ENCODE measurements around the gene BDKRB1. TPM values are rescaled to one million over a fixed set of nuclear protein-coding genes. Genes with fewer than 3 reads are reported as not detected.

BDKRB1 gene
- not detected for total RNA-seq

DNA sequence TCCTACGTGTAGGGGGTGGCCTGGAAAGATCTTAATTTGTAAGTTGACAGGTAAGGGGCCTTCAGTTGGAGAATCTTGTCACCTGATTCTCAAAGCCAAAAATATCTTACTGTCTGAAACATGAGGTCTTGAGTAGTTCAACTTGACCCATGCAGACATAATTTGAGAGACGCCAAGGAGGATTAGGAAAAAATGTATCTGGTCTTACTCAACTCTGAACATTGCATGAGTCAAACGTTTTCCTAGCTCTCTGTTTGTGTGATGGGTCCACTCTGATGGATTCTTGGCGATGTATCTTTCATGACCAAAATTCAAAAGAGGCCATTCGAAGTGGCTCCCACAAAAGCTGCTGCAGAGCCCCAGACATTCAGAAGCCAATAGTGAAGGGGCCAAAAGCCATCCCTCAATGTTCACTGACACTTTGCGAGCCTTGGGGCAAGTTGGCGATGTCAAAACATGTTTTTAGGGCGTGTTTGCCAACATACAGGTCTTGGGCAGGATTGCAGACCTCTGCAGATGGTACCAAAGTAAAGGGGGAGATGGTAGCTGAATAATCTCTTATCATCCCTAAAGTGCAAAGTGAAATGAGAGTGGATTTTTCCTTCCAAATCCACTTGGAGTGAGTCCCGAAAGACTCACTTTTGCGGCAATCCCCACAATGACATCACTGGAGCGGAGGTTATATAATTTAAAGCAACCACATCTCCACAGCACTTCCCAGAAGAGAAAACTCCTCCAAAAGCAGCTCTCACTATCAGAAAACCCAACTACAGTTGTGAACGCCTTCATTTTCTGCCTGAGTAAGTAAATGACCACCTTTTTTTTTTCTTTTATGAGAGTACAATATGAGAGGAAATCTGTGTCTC lies at the start of gene BDKRB1:
BDKRB1 (plus strand) TSS at position 710 of the 866 bp plus-strand sequence. CDS start 7,473 bp downstream, outside the sequence.
- no peak for ATAC-seq (replicated peaks)
- H3K36me3 Mint-ChIP-seq (ENCODE audit: low read depth): no peaks in the 10 kb centered on the region
- no peak within 1 kb of the TSS for H3K4me3 Mint-ChIP-seq
- peaks cover 41% of the 10 kb centered on the region for H3K27me3 Mint-ChIP-seq
- no peaks in the 10 kb centered on the region for H3K9me3 Mint-ChIP-seq
- no peak within 1 kb of the TSS for H3K27ac Mint-ChIP-seq
- no peaks in the 10 kb centered on the region for H3K4me1 Mint-ChIP-seq

DNA sequence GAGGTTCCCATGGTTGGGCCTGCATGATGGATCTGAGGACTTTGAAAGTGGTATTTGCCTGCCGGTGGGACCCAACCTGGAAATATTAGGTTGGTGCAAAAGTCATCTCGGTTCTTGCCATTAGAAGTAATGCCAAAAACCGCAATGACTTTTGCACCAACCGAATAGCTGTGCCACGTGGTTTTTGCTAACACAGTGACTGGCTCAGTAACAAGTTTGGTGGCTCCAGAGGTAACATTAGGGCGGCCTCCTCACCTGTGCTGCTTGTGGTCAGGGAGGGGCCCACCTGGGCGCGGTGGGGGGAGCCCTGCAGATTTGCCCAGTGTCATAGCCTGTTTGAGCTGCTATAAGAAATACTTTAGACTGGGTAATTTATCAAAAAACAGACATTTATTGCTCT lies 49.5 kb upstream of the BDKRB1 start:
- no peak overlapping the region for H3K27ac Mint-ChIP-seq
- H3K4me1 Mint-ChIP-seq: no peaks in the 10 kb centered on the region
- no peaks in the 10 kb centered on the region for H3K36me3 Mint-ChIP-seq (ENCODE audit: low read depth)
- H3K4me3 Mint-ChIP-seq: no peak overlapping the region
- ATAC-seq (replicated peaks): no peak
- H3K27me3 Mint-ChIP-seq: peaks cover 32% of the 10 kb centered on the region
- H3K9me3 Mint-ChIP-seq: no peaks in the 10 kb centered on the region

DNA sequence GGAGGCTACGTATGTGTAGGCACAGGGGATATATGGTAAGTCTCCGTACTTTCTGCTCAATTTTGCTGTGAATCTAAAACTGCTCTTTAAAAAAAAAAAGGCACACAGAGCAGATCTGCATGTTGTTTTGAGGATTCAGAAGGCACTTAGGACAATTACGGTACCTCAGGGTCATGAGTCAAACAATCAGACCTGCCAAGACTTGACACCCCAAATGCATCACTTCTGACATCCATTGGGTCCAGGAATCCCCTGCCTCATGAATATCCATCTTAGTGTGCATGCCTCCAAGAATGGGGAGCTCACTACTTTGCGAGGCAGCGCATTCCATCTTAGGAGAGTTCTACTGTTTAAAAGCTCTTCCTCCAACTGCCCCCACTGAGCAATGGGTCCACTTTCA lies 48.3 kb upstream of the BDKRB1 start:
- H3K4me3 Mint-ChIP-seq: no peak overlapping the region
- no peak for ATAC-seq (replicated peaks)
- H3K4me1 Mint-ChIP-seq: no peaks in the 10 kb centered on the region
- H3K36me3 Mint-ChIP-seq (ENCODE audit: low read depth): no peaks in the 10 kb centered on the region
- no peak overlapping the region for H3K27ac Mint-ChIP-seq
- peaks cover 4% of the 10 kb centered on the region for H3K9me3 Mint-ChIP-seq
- H3K27me3 Mint-ChIP-seq: peaks cover 24% of the 10 kb centered on the region

DNA sequence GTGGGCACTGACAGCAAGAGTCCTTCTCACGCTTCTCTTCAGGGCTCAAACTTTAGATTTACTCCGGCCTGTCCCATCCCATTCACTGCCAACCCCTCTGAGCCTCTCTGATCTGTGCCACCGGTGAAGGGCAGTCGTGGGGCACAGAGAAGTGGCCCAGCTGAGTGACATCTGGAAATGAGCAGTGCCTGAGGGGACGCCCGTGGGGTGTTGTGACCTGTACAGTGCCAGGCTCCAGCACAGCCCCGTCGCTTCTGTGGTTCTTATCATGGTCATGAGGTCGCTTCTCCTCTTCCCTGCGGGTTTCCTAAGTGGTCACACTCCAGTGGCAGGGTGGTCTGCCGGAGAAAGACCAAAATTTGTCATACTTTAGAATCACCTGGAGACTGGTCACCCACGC lies 47.3 kb upstream of the BDKRB1 start:
- peaks cover 15% of the 10 kb centered on the region for H3K27me3 Mint-ChIP-seq
- H3K36me3 Mint-ChIP-seq (ENCODE audit: low read depth): no peaks in the 10 kb centered on the region
- no peak overlapping the region for H3K4me3 Mint-ChIP-seq
- H3K27ac Mint-ChIP-seq: no peak overlapping the region
- peaks cover 4% of the 10 kb centered on the region for H3K9me3 Mint-ChIP-seq
- no peak for ATAC-seq (replicated peaks)
- H3K4me1 Mint-ChIP-seq: no peaks in the 10 kb centered on the region

DNA sequence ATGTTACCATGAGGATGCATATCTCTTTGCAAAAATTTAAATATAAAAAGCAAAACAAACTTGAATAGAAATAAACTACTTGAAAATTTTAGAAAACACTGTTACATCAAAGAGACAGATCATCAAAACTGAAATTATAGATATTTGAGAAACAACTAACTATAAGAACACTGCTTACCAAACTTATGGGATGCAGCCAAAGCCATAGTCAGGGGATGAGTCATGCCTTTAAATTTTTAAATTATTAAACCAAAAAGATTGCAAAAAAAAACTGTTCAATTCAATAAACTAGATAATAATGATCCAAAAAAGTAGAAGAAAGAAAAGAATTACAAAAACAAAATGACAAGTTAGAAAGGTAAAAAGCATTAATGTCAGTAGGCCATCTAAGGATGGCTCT lies 43.9 kb upstream of the BDKRB1 start:
- peaks cover 4% of the 10 kb centered on the region for H3K9me3 Mint-ChIP-seq
- no peak for ATAC-seq (replicated peaks)
- H3K36me3 Mint-ChIP-seq (ENCODE audit: low read depth): no peaks in the 10 kb centered on the region
- no peaks in the 10 kb centered on the region for H3K4me1 Mint-ChIP-seq
- no peak overlapping the region for H3K27ac Mint-ChIP-seq
- peaks cover 4% of the 10 kb centered on the region for H3K27me3 Mint-ChIP-seq
- H3K4me3 Mint-ChIP-seq: no peak overlapping the region

DNA sequence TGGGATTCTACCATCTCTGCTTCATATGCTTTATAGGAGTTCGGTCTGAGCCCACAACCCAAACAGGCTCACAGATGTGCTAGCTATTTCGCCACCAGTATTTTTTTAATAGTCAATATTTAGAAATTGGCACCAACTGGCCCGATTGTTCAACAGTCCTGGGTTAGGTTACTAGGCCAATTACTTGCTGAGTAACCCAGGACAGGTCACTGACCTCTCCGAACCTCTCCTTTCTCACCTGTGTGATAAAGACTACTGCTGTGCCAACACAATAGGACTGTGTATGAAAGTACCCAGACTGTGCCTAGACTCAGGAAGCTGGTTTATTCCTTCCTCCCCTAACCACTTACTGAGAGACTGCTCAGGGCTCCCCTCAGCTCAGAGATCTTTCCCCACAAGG lies 43.1 kb upstream of the BDKRB1 start:
- peaks cover 4% of the 10 kb centered on the region for H3K27me3 Mint-ChIP-seq
- ATAC-seq (replicated peaks): no peak
- no peak overlapping the region for H3K4me3 Mint-ChIP-seq
- no peaks in the 10 kb centered on the region for H3K36me3 Mint-ChIP-seq (ENCODE audit: low read depth)
- no peak overlapping the region for H3K27ac Mint-ChIP-seq
- H3K9me3 Mint-ChIP-seq: peaks cover 4% of the 10 kb centered on the region
- no peaks in the 10 kb centered on the region for H3K4me1 Mint-ChIP-seq

DNA sequence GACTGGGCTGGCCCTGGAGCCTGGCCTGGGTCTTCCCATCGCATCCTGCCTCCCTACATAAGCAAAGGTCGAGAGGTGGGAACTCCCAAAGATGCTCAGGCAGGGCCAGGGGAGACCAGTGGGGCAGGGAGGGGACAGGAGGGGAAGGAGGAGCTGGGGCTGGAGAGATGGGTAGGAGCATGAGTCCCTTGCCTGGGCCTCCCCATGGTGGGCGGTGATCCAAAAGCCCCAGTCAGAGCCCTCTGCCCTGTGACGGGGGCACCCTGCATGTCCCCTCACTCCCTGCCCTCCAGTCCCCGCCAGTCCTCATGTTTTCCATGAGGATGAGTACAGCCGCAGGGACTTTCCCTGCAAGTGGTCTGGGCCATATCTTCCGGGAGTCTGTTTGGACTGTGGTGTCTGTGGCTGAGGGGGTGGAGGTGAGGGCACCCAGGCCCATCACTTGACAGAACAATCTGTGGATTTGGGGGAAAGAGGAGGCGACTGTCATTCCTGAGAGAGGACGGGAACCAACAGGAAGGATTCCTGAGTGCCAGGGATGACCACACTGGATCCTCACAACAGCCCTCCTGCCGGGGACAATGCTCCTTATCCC lies 42.0 kb upstream of the BDKRB1 start:
- Mint-ChIP-seq H3K4me1 (no peaks in the 10 kb centered on the region), H3K36me3 (ENCODE audit: low read depth) (no peaks in the 10 kb centered on the region), H3K4me3 (no peak overlapping the region), H3K9me3 (peaks cover 4% of the 10 kb centered on the region), H3K27ac (no peak overlapping the region), H3K27me3 (peaks cover 4% of the 10 kb centered on the region)
- ATAC-seq (replicated peaks): no peak

DNA sequence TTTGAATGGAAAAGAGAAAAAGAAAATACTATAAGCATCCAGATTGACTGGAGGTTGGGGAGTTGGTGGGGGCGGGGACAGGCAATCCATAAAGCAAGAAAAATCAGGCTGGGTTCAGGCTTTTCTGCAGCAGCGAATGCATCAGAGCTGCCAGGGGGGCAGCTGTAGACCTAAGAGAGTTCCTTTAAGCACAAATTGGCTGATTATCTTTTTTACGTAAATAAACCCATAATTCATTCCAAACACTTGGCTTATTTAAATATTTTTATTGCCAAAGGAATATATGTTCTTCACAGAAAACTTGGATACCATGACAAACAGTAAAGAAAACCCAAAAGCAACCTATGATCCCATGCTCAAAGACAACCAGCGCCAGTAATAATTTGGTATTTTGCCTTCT lies 41.2 kb upstream of the BDKRB1 start:
- H3K9me3 Mint-ChIP-seq: peaks cover 4% of the 10 kb centered on the region
- ATAC-seq (replicated peaks): no peak
- no peak overlapping the region for H3K27ac Mint-ChIP-seq
- no peaks in the 10 kb centered on the region for H3K36me3 Mint-ChIP-seq (ENCODE audit: low read depth)
- H3K4me1 Mint-ChIP-seq: no peaks in the 10 kb centered on the region
- peaks cover 4% of the 10 kb centered on the region for H3K27me3 Mint-ChIP-seq
- no peak overlapping the region for H3K4me3 Mint-ChIP-seq

DNA sequence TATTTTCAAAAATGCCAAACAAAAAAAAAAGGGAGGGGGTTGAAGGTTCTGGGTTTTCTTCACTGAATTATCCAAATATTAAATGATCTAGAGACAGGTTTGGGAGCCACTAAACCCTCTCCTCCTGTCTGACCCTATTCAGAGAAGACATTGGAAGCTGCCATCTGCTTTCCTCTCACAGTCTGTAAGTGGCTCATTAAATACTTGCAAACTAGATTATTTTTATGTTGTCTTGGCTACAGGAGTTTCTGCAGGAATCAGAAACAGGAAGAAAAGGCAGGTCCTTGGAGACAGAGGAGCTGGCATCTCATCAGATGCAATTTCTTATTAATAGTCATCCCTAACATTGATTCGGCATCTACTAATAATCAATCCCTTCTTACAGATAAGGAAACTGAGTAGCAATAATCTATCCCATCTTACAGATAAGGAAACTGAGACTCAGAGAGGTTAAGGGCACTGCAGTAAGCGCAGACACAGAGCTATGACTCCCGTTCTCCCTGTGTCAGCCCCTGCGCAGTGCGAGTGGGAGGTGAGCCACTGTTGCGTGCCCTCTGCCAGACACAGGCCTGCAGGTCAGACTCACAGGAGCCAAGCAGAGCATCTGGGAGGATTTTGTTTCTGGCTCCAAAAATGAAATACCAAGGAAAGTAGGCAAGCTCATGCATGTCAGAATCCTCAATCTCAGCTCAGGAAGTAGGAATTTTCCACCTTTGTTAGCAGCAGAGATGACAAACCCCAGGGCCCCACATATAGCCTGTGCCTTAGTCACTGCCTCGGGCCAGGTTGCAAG lies 40.4 kb upstream of the BDKRB1 start:
- Mint-ChIP-seq H3K27me3 (peaks cover 6% of the 10 kb centered on the region), H3K27ac (no peak overlapping the region), H3K9me3 (peaks cover 4% of the 10 kb centered on the region), H3K4me1 (no peaks in the 10 kb centered on the region), H3K4me3 (no peak overlapping the region), H3K36me3 (ENCODE audit: low read depth) (no peaks in the 10 kb centered on the region)
- ATAC-seq (replicated peaks): no peak

DNA sequence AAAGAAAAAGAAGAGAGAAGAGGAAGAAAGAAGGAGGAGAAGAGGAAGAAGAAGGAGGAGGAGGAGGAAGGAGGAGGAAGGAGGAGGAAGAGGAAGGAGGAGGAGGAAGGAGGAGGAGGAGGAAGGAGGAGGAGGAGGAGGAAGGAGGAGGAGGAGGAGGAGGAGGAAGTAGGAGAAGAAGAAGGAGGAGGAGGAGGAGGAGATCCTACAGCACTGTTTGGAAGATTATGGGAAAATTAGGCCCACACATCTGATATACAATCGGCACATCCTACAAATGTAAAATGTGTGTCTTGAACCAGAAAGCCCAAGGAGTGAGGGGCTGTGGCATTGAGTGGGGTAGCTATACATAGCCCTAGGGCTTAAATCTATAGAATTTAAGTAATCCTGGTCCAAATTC lies 39.4 kb upstream of the BDKRB1 start:
- peaks cover 14% of the 10 kb centered on the region for H3K27me3 Mint-ChIP-seq
- H3K4me3 Mint-ChIP-seq: no peak overlapping the region
- no peaks in the 10 kb centered on the region for H3K4me1 Mint-ChIP-seq
- ATAC-seq (replicated peaks): no peak
- peaks cover 4% of the 10 kb centered on the region for H3K9me3 Mint-ChIP-seq
- H3K36me3 Mint-ChIP-seq (ENCODE audit: low read depth): no peaks in the 10 kb centered on the region
- H3K27ac Mint-ChIP-seq: no peak overlapping the region

DNA sequence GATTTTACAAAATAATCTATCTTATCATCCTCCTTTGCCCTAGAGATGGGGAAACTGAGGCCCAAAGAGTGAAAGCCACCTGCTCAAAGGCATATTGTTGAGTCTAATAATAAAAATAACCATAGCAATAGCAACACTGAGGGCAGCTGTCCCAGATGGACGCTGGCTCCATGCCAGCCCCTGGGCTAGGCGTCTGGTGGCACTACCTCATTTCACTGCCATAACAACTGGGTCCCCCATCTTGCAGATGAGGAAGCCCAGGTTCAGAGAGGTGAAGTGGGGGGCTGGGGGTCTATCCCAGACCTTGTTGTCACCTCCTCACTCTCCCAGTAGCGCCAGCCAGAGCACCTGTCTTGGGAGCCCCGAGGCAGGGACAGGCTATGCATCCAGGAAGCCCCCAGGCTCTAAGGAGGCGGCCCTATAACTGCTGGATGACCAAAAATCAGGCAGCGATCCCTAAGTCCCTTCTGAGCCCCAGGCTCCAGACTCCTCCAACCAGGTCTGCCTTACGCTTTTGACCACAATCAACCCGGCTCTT lies 38.6 kb upstream of the BDKRB1 start:
- Mint-ChIP-seq H3K4me3 (no peak overlapping the region), H3K36me3 (ENCODE audit: low read depth) (no peaks in the 10 kb centered on the region), H3K9me3 (peaks cover 1% of the 10 kb centered on the region), H3K27ac (no peak overlapping the region), H3K4me1 (no peaks in the 10 kb centered on the region), H3K27me3 (peaks cover 14% of the 10 kb centered on the region)
- no peak for ATAC-seq (replicated peaks)

DNA sequence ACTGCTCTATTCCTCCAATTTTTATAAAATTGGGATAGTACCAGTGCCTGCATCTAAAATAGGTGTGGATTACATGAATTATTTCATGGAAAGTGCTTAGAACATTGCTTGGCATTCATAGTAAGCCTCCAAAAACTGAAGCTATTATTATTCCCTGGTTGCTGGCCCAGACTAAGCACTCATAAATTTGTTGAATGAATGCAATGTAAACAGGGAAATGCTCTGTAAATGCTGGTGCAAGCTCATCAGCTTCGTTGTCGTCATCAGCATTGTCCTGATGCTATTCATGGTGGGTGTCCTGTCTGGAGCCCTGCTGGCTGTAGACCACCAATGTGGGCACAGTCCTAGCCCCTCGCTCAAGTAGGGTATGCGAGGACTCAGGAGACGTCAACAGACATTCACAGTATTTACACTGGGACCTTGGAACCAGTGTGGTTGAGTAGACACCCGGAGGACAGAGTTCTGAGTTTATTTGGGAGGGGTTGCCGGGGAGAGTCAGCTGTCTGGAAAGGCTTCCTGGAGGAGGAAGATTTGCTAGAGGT lies 34.8 kb upstream of the BDKRB1 start:
- no peaks in the 10 kb centered on the region for H3K4me1 Mint-ChIP-seq
- ATAC-seq (replicated peaks): no peak
- H3K9me3 Mint-ChIP-seq: no peaks in the 10 kb centered on the region
- H3K36me3 Mint-ChIP-seq (ENCODE audit: low read depth): no peaks in the 10 kb centered on the region
- H3K27ac Mint-ChIP-seq: no peak overlapping the region
- no peak overlapping the region for H3K4me3 Mint-ChIP-seq
- peaks cover 14% of the 10 kb centered on the region for H3K27me3 Mint-ChIP-seq

DNA sequence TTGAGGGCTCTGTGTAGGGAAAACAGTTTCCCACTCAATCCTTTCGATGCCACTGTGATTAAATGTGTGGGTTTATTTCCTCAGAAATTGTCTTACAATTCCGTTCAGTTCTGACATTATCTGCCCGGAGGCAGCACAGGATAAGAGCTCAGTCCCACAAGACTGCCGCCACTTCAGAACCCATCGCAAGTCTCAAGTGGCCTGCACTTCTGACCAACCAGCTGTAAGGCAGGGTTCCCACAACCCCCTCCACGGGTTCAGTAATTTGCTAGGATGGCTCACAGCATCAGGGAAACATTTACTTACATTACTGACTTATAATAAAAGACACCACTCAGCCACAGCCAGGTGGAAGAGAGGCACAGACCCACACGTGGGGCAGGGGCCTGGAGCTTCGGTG lies 34.2 kb upstream of the BDKRB1 start:
- Mint-ChIP-seq H3K27me3 (peaks cover 14% of the 10 kb centered on the region), H3K36me3 (ENCODE audit: low read depth) (no peaks in the 10 kb centered on the region), H3K4me1 (no peaks in the 10 kb centered on the region), H3K27ac (no peak overlapping the region), H3K4me3 (no peak overlapping the region), H3K9me3 (no peaks in the 10 kb centered on the region)
- ATAC-seq (replicated peaks): no peak

DNA sequence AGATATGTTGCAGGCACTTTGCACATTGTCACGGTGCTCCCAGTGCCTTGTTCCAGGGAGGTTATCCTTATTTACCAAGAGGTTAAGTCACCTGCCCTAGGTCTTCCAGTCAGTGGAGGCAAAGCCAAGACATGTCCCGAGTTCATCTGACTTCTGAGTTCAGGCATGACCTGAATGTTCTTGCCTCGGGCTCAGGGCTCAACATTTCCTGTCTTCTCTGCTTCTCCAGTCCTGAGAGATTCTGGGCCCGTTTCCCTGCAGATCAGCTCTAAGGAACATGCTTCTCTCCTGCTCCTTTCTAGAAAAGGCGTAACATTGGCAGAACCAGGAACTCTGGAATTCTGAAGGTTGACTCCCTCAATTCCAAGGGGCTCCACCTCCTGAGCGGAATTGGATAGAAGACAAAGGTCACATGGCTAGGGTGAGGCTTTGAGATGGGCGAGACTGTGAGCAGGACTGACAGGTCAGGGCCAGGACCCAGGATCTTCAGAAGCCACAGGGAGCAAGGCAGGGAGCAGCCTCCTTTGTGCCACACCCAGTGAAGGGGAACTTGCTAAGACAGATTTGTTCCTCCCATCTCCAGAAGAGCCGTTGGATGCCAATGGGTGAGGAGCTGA lies 31.4 kb upstream of the BDKRB1 start:
- Mint-ChIP-seq H3K9me3 (no peaks in the 10 kb centered on the region), H3K4me3 (no peak overlapping the region), H3K36me3 (ENCODE audit: low read depth) (no peaks in the 10 kb centered on the region), H3K4me1 (no peaks in the 10 kb centered on the region), H3K27me3 (peaks cover 13% of the 10 kb centered on the region), H3K27ac (no peak overlapping the region)
- ATAC-seq (replicated peaks): no peak

All from activated T-helper 17 cell treated with anti-CD3 and anti-CD28 coated beads, Interleukin-2, amount 50 U/mL, for 72 hours (primary cell).